ENCODE measurements around the gene DSCAML1. TPM values are rescaled to one million over a fixed set of nuclear protein-coding genes. Genes with fewer than 3 reads are reported as not detected.

Gene DSCAML1
- total and polyA plus RNA-seq, 12 donors: 0.16 to 1.5 (median 0.57) TPM

DNA sequence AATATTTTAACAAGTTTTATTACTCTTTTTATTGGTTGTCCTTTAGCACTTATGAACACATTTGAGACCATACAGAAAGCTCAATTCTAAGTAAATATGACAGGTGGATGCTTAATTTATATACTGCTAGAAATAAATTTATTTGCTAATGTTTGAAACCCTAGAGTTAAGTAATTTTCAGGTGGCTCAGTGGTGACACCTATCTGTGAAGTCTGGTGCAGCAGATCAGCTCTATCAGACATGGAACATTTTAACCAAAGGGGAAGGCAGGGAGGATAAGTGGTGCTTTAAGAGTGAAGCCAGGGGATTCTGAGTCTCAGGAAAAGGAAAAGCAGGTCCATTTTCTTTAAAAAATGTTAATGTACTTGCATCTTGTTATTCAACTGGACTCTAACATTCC is 175.8 kb downstream of the DSCAML1 start:
- ATAC-seq: no peak
- intact Hi-C loops (cut with DNase I): loop anchor here in 1 of 10 donors (5.0 kb wide), 1 partner anchor 1039 kb away; no protein-coding TSS in a partner anchor

GRCh38 chr11:117620659-117621058 is 176.4 kb downstream of the DSCAML1 start:
- no peaks in the 10 kb centered on the region for H3K27me3 ChIP-seq
- H3K27ac ChIP-seq: peak overlapping the region in 5 of 10 donors; percentile 28 to 63 (median 50)

More for the DNA sequence above, 175.8 kb downstream of the DSCAML1 start:
- Histone ChIP-seq H3K27me3 (no peaks in the 10 kb centered on the region), H3K27ac (no peak overlapping the region), H3K4me1 (peaks cover 0 to 12% (median 0%) of the 10 kb centered on the region in 9 donors), H3K36me3 (no peaks in the 10 kb centered on the region), H3K4me3 (no peak overlapping the region), H3K9me3 (peaks cover 0 to 15% (median 7%) of the 10 kb centered on the region in 11 donors)
- no peak for DNase-seq
- TF ChIP-seq, protein P1, sequence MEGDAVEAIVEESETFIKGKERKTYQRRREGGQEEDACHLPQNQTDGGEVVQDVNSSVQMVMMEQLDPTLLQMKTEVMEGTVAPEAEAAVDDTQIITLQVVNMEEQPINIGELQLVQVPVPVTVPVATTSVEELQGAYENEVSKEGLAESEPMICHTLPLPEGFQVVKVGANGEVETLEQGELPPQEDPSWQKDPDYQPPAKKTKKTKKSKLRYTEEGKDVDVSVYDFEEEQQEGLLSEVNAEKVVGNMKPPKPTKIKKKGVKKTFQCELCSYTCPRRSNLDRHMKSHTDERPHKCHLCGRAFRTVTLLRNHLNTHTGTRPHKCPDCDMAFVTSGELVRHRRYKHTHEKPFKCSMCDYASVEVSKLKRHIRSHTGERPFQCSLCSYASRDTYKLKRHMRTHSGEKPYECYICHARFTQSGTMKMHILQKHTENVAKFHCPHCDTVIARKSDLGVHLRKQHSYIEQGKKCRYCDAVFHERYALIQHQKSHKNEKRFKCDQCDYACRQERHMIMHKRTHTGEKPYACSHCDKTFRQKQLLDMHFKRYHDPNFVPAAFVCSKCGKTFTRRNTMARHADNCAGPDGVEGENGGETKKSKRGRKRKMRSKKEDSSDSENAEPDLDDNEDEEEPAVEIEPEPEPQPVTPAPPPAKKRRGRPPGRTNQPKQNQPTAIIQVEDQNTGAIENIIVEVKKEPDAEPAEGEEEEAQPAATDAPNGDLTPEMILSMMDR (IDR thresholded peaks at IDR 0.05): peak in 7 of 9 donors; percentile 21 to 52 (median 33)

GRCh38 chr11:117620086-117620485 is 176.9 kb downstream of the DSCAML1 start:
- DNase-seq (peak in 1 of 2 donors; percentile 13), ATAC-seq (peak; percentile 58 to 95 (median 82))
- Histone ChIP-seq H3K4me1 (peaks cover 0 to 11% (median 0%) of the 10 kb centered on the region in 9 donors), H3K36me3 (no peaks in the 10 kb centered on the region), H3K27me3 (no peaks in the 10 kb centered on the region), H3K4me3 (no peak overlapping the region), H3K27ac (peak overlapping the region in 4 of 10 donors; percentile 28 to 63 (median 52)), H3K9me3 (peaks cover 0 to 17% (median 7%) of the 10 kb centered on the region in 11 donors)
- intact Hi-C loops (cut with DNase I): loop anchor here in 1 of 10 donors (5.0 kb wide), 1 partner anchor 1038 kb away; no protein-coding TSS in a partner anchor
- TF ChIP-seq, protein P1 (IDR thresholded peaks at IDR 0.05): no peak
- WGBS, 2 donors: 20 to 35% methylated on average over 4 of the region's 4 CpGs

More at GRCh38 chr11:117620659-117621058, 176.4 kb downstream of the DSCAML1 start:
- no peaks in the 10 kb centered on the region for H3K36me3 ChIP-seq
- 98 to 100% methylated on average over 1 of the region's 1 CpG for WGBS, 2 donors
- TF ChIP-seq, protein P1 (IDR thresholded peaks at IDR 0.05): no peak
- intact Hi-C loops (cut with DNase I): loop anchor here in 1 of 10 donors (5.0 kb wide), 1 partner anchor 1038 kb away; no protein-coding TSS in a partner anchor
- peaks cover 0 to 11% (median 0%) of the 10 kb centered on the region in 9 donors for H3K4me1 ChIP-seq
- no peak overlapping the region for H3K4me3 ChIP-seq
- H3K9me3 ChIP-seq: peaks cover 0 to 15% (median 7%) of the 10 kb centered on the region in 11 donors
- DNase-seq: no peak
- ATAC-seq: no peak

DNA sequence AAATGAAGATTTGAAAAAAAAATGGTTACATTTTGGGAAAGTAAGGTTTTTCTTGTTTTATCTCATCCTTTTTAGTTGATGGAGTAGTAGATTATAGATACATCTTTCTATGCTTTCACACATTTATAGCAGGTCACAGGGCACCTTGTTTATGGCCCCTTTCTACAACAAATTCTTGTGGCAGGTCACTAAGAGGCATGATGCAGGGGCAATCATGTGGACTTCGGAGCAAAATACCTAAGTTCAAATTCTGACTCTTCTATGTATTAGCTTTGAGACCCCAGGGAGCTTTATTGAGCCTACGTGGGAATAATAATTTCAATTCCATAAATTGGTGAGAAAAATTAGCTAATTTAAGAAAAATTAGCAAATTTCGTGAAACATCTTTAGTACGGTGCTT is 177.4 kb downstream of the DSCAML1 start:
- intact Hi-C loops (cut with DNase I): loop anchor here in 1 of 10 donors (5.0 kb wide), 1 partner anchor 1037 kb away; no protein-coding TSS in a partner anchor
- 80 to 86% methylated on average over 4 of the region's 4 CpGs for WGBS, 2 donors

More for the DNA sequence above, 177.4 kb downstream of the DSCAML1 start:
- H3K27ac ChIP-seq: peak overlapping the region in 4 of 10 donors; percentile 28 to 63 (median 52)
- ATAC-seq (no peak), DNase-seq (no peak)
- H3K4me3 ChIP-seq: no peak overlapping the region
- no peaks in the 10 kb centered on the region for H3K36me3 ChIP-seq
- TF ChIP-seq, protein P1 (IDR thresholded peaks at IDR 0.05): no peak
- peaks cover 0 to 21% (median 7%) of the 10 kb centered on the region in 11 donors for H3K9me3 ChIP-seq
- H3K4me1 ChIP-seq: peaks cover 0 to 7% (median 0%) of the 10 kb centered on the region in 9 donors
- no peaks in the 10 kb centered on the region for H3K27me3 ChIP-seq

All from heart right ventricle (tissue), 16 donors.